Vein endothelial cell (primary cell): ENCODE data around the gene GRK3. TPM values are rescaled to one million over a fixed set of nuclear protein-coding genes. Genes with fewer than 3 reads are reported as not detected.

ENCODE experiments used
- small RNA-seq: library from RNA; depleted of rRNA; stranded (forward); fragments of <200 nt; gene quantifications from one replicate; pipeline ENCODE3, GENCODE V24; 2012
- total RNA-seq: library from RNA; depleted of rRNA; stranded (reverse); fragments of >200 nt; gene quantifications from 2 replicates; pipeline ENCODE4 v1.2.3, GENCODE V29; 2012

Gene GRK3
- 0.65 and 1.7 TPM in 2 replicates for total RNA-seq

GRCh38 chr22:25564320-25564978, at the start of gene GRK3:
GRK3 (plus strand) TSS chr22:25564675; CDS start chr22:25565041, 366 bp downstream.

DNA sequence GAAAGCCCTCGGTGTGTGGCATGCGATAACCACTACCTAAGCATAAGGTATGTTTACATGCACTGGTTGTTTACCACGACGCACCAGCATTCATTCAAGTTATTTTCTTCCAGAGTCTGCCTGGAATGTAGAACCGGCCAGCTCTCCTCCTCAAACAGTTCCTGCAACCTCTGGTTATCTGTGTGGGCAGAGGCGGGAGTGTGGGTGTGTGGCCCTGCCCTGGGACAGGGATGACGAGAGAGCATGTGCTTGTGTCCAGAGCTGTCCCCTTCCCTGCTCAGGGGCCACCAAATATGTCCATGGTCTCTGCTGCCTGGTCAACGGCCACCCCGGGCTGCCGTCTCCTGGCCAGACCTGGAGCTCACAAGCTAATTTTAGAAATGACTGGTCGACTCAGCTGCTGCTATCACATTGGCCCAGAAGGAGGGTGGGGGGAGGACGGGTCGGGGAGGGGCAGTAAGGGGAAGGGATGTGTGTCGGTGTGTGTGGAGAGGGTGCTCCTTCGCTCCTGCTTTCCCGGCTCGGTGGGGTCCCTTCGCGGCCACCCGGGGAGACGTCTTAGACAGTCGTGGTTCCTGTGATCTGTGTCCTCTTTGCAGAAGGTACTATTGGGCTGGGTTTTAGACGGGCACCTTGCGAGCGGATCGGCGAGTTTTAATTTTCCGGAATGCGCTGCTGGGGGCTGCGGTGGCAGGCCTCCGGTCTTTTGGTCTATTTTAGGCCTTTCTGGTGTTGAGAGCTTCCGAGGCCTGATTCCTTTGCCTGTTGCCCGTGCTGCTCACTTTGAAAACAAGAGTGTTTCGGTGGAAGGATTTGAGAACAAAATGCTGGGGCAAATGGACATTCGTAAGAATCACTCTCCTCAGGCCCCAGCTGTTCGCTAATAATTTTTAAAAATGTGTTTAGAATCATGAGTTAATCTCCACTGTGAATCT, 177.5 kb downstream of the GRK3 start, which contains the start of gene MYO18B:
Gene MYO18B, plus strand, starts transcription at position 497 of the 935 bp plus-strand sequence. CDS start 18,905 bp downstream, outside the sequence.

Small RNA genes within 50 kb of the gene (small RNA-seq; reads per million reads assigned to genes)
- gene RNA5SP494: not detected

Other genes with a start within 250 kb of the GRK3 start
- not detected in 2 replicates for gene MYO18B, start 177.5 kb downstream of the GRK3 start, total RNA-seq